Stimulated activated naive CD4-positive, alpha-beta T cell (primary cell): ENCODE measurements around the gene MISP.
"Not testable (repeated sequence)": the region's sequence is repeated elsewhere in the genome, so short reads cannot be mapped to it uniquely, and the experiment has no call there.

Experiments
- DNase-seq, 6 experiments: peaks; one replicate each; lab custom pipeline; 2025; lab: John Stamatoyannopoulos, UW

MISP gene

GRCh38 chr19:723714-724113 lies 27.2 kb upstream of the MISP start:
- DNase-seq: no peak

GRCh38 chr19:725461-726089 lies 25.3 kb upstream of the MISP start:
- no peak for DNase-seq

- DNase-seq: no peak
Measured at GRCh38 chr19:726993-727956, 23.6 kb upstream of the MISP start.

- no peak for DNase-seq
Measured at GRCh38 chr19:728011-728410, 22.9 kb upstream of the MISP start.

- not testable (repeated sequence) for DNase-seq
Measured at GRCh38 chr19:729564-729963, 21.3 kb upstream of the MISP start.

- no peak for DNase-seq
Measured at GRCh38 chr19:729965-730668, 20.8 kb upstream of the MISP start.

- DNase-seq: no peak
Measured at GRCh38 chr19:731000-731399, 19.9 kb upstream of the MISP start.

- no peak for DNase-seq
Measured at GRCh38 chr19:732148-733069, 18.5 kb upstream of the MISP start.

GRCh38 chr19:734716-735115 lies 16.2 kb upstream of the MISP start:
- DNase-seq: no peak

GRCh38 chr19:736125-736524 lies 14.8 kb upstream of the MISP start:
- no peak for DNase-seq

GRCh38 chr19:737591-738093 lies 13.3 kb upstream of the MISP start:
- peak in 5 of 6 experiments; percentile 7 to 54 (median 44) for DNase-seq

- DNase-seq: no peak
Measured at GRCh38 chr19:738509-739128, 12.3 kb upstream of the MISP start.

GRCh38 chr19:739998-740715 lies 10.8 kb upstream of the MISP start:
- no peak for DNase-seq

GRCh38 chr19:740816-741505 lies 10.0 kb upstream of the MISP start:
- DNase-seq: not testable (repeated sequence)

GRCh38 chr19:741506-742131 lies 9.3 kb upstream of the MISP start:
- peak in 1 of 6 experiments; percentile 21 for DNase-seq

- DNase-seq: no peak
Measured at GRCh38 chr19:742540-743075, 8.3 kb upstream of the MISP start.

GRCh38 chr19:743168-743687 lies 7.7 kb upstream of the MISP start:
- DNase-seq: no peak

GRCh38 chr19:745138-745537 lies 5.8 kb upstream of the MISP start:
- DNase-seq: not testable (repeated sequence)
